HAP-1 (cell line): ENCODE results near the gene RNASEH2A.

Experiments
- DNase-seq, 2 experiments: peaks; one replicate each; pipeline ENCODE4 v3.0.0-alpha.2; 2016 to 2020; ENCODE audit warnings: low spot score in 2 of 2
- H3K27me3 ChIP-seq: fragments of 250-450 bp; sonication (Bioruptor Pico); 2 replicates; pipeline ENCODE4 v1.5.1; 2020; ENCODE audit warnings: low read depth, mild to moderate bottlenecking, moderate library complexity
- H3K36me3 ChIP-seq: fragments of 250-450 bp; sonication (Bioruptor Pico); replicated peaks from 2 replicates; pipeline ENCODE4 v1.5.1; 2020; ENCODE audit warnings: mild to moderate bottlenecking
- H3K4me1 ChIP-seq: fragments of 250-450 bp; sonication (Bioruptor Pico); 2 replicates; pipeline ENCODE4 v1.5.1; 2020; ENCODE audit warnings: mild to moderate bottlenecking
- H3K4me3 ChIP-seq: fragments of 250-450 bp; sonication (Bioruptor Pico); 2 replicates; pipeline ENCODE4 v1.5.1; 2020; ENCODE audit warnings: mild to moderate bottlenecking, moderate library complexity
- H3K9me3 ChIP-seq: fragments of 250-450 bp; sonication (Bioruptor Pico); 2 replicates; pipeline ENCODE4 v1.5.1; 2020; ENCODE audit warnings: mild to moderate bottlenecking, moderate library complexity
- in situ Hi-C: fragments of 300-500 bp; cut with MboI; formaldehyde crosslinking; loops from 3 replicates; pipeline ENCODE4 v1.14.3; 2020; ENCODE audit warnings: low sequenced_read_pairs, inconsistent platforms, mixed read lengths

Gene RNASEH2A

DNA sequence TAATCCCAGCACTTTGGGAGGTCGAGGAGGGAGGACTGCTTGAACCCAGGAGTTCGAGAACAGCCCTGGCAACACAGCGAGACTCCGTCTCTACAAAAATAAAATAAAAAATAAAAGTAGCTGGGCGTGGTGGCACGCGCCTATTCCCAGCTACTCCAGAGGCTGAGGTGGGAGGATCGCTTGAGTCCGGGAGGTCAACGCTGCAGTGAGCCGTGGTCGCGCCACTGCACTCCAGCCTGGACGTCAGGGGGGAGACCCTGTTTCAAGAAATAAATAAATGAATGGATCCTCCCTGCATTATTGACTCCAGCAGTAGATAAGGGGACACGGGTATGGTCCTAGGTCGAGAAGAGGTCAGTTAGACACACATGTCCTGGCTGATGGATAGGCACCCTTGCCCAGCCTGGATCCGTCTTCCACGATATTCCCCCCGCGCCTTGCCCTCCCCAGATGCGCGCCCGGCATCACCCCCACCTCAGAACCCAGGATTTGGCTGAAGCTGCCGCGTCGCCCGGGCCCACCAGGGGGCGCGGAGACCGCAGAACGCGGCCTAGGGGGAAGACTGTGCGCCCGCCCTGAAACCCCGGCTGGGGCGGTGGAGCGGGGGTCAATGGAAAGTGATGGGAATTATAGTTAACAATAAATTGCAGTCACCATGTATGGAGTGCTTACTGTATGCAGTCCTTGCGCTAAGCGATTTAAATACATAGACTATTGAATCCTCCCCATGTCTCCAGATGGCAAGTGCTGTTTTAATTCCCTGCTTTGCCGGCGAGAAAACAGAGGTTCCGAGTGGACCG lies 29.0 kb upstream of the RNASEH2A start:
- H3K36me3 ChIP-seq: 0 out of 2 replicates have a peak, but pooled peaks cover 3% of the 10 kb centered on the region
- peak overlapping the region; percentile 39 for H3K4me3 ChIP-seq
- H3K9me3 ChIP-seq: no peaks in the 10 kb centered on the region
- peaks cover 13% of the 10 kb centered on the region for H3K4me1 ChIP-seq
- peak; percentile 69 to 91 for DNase-seq
- no peaks in the 10 kb centered on the region for H3K27me3 ChIP-seq
- in situ Hi-C loops: no loop called here

DNA sequence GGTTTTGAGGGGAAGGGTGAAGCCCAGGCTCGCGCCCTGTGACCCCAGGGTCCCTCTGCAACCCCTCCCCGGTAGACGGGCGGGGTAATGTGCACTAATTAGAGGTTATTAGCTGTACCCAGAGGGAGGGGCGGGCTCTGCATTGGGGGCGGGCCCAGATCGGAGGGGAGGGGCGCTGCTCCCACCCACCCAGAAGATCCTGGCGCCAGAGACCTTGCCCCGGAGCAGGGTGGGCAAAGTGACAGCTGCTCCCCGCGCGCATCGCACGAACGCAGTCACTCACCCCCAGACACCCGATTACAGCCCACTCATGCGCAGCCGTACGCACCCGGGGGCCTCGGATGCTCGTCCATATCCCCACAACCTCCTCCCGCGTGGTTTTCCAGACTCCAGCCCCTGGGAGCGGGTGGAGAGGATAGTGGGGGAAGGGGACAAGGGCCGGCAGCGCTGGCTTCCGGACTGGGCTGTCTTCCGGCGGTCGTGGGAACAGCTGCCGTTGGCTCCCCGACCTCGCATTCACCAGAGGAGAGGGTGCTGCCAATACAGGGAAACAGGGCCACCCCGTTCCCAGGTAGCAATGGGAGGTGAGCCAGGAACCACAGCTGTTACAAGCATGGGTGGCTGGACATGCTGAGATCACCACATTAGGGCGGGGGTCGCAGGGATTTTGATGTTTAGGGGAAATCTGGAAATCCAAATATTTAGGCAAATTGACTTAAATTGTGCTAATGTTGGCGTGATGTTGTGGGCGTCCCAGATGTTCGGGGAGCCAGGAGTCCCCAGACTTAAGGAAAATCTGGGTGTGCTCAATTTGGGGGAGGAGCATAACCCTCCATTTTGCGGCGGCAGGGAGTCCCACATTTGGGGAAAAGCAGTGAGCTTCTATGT lies 28.1 kb upstream of the RNASEH2A start:
- Histone ChIP-seq H3K27me3 (no peaks in the 10 kb centered on the region), H3K9me3 (no peaks in the 10 kb centered on the region), H3K4me1 (peaks cover 18% of the 10 kb centered on the region), H3K4me3 (peak overlapping the region; percentile 39), H3K36me3 (0 out of 2 replicates have a peak, but pooled peaks cover 3% of the 10 kb centered on the region)
- DNase-seq: peak in 1 of 2 experiments; percentile 79
- in situ Hi-C loops: no loop called here

DNA sequence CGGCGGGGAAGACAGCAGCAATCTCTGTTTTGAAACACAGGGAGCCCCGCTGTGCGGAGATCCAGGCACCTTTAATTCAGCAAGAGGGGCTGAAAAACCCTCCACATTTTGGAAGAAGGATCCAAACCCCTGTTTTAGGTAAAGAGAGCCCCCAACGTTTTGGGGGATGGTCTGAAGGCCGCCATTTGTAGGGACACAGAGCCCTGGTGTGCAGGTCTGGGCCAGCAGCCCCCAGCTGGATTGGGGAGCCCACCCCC lies 27.6 kb upstream of the RNASEH2A start:
- Histone ChIP-seq H3K36me3 (0 out of 2 replicates have a peak, but pooled peaks cover 3% of the 10 kb centered on the region), H3K4me1 (peaks cover 21% of the 10 kb centered on the region), H3K4me3 (peak overlapping the region; percentile 39; the same call in 1 of the 2 replicates), H3K9me3 (no peaks in the 10 kb centered on the region), H3K27me3 (no peaks in the 10 kb centered on the region)
- DNase-seq: no peak
- in situ Hi-C loops: no loop called here

DNA sequence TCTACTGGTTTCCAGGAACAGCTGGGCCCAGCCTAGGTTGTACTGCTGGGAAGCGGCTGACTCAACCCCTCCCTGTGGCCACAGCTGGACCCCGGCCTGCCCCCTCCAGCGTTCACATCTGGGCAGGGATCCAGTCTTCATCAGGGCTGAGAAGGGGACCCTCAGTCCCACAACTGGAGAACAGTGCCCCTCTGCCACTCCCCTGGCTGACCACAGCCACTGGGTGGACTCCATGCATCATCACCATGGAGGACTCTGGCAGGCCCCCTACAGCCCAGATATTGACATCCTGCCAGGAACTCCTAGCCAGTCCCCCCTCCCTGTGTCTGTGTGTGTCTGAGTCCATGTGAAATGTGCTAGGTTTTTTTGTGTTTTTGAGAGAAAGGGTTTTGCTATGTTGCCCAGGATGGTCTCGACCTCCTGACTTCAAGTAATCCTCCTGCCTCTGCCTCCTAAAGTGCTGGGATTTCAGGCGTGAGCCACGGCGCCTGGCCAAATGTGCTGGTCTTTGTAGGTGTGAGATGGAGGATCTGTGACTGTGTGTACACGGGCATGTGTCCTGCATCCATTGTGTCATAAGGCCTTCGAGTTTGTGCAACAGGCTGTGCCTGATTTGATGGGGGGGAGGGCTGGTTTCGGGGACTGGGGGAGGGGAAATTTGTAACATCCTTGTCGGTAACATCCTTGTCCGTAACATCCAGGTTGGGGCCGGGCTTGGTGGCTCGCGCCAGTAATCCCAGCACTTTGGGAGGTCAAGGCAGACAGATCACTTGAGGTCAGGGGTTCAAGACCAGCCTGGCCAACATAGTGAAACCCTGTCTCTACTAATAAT lies 27.0 kb upstream of the RNASEH2A start:
- DNase-seq: peak in 1 of 2 experiments; percentile 32
- no peak overlapping the region for H3K4me3 ChIP-seq
- no peaks in the 10 kb centered on the region for H3K9me3 ChIP-seq
- in situ Hi-C loops: no loop called here
- H3K27me3 ChIP-seq: no peaks in the 10 kb centered on the region
- 0 out of 2 replicates have a peak, but pooled peaks cover under 1% of the 10 kb centered on the region for H3K36me3 ChIP-seq
- H3K4me1 ChIP-seq: peaks cover 21% of the 10 kb centered on the region

DNA sequence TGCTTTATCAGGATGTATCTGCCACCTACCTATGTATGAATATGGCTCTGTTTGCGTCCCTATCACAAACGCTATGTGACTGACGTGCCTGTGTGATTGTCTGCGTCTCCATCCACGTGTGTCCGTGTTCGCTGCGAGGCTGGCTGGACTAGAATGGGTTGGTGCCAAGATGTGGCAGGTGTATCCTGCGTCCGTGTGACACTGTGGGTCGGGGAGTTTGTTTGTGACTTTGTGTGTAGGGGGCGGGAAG lies 24.3 kb upstream of the RNASEH2A start:
- peaks cover 21% of the 10 kb centered on the region for H3K4me1 ChIP-seq
- peak overlapping the region; percentile 38 for H3K4me3 ChIP-seq
- DNase-seq: no peak
- in situ Hi-C loops: no loop called here
- H3K27me3 ChIP-seq: no peaks in the 10 kb centered on the region
- no peaks in the 10 kb centered on the region for H3K9me3 ChIP-seq
- no peaks in the 10 kb centered on the region for H3K36me3 ChIP-seq

DNA sequence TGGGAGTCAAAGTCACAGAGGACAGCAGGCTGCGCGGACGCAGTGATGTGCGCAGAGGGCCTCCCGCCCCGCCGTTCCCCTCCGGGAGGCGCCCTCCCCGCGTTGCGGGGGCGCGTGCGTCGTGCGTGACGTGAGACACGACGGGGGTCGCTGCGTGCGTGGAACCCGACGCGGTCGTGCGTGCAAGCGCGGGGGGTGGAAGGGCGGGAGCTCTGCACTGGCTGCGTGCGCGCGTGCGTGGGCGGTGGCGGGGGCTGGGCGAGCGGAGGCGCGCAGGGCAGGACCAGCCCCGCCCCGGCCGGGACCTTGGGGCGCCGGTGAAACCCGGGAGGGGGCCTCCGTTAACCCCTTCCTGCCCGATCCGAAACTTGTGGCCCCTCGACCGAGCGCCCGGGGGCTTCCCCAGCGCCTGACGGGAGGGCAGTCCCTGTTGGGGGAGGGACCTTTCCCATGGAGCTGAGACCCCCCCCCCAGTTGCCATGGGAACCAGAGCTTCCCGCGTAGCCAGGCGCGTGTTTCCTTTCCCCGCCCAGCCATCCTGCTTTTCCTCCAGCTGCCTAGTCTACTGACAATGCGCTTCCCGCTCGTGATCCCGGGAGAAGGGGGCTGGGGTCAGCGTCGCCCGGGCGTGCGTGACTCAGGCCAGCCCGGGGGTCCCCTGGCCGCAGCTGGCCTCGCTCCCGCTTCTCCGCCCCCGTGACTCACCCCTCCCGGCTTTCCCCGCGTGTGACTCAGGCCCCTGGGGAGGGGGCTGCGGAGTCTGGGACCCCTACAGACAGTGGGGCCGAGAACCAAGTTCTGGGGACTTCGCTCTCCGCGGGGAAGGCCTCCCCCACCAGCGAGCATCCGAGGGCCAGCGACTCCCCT lies 23.7 kb upstream of the RNASEH2A start:
- no peaks in the 10 kb centered on the region for H3K36me3 ChIP-seq
- no peaks in the 10 kb centered on the region for H3K27me3 ChIP-seq
- peaks cover 17% of the 10 kb centered on the region for H3K4me1 ChIP-seq
- DNase-seq: peak; percentile 38 to 88
- H3K9me3 ChIP-seq: no peaks in the 10 kb centered on the region
- in situ Hi-C loops: no loop called here
- peak overlapping the region; percentile 38 for H3K4me3 ChIP-seq

DNA sequence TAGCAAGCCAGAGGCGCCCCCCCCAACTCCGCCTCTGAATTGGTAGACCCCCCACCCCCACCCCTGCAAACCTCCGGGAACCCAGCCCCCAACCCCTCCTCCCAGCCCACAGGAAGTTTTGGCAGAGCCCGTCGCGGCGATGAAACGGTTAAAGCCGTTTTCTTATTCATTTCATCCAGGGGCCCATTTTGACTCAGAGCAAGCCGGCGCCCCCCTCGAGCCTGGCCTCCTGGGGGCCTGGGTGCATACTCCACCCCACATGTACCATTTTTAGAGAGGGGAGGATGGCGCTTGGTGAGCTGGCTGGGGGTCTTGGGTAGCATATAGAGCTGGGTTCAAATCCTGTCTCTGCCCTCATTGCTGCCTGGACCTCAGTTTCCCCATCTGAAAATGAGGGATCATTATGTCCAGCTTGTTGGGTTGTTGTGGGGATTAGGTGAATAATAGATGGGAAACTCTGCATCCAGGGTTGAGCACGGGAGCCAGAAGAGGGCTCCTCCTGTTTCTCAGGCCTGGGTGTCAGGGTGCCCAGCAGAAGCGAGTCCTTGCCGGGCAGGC lies 23.0 kb upstream of the RNASEH2A start:
- peaks cover 14% of the 10 kb centered on the region for H3K4me1 ChIP-seq
- in situ Hi-C loops: no loop called here
- H3K4me3 ChIP-seq: peak overlapping the region; percentile 38; the same call in 1 of the 2 replicates
- no peaks in the 10 kb centered on the region for H3K27me3 ChIP-seq
- no peak for DNase-seq
- no peaks in the 10 kb centered on the region for H3K36me3 ChIP-seq
- H3K9me3 ChIP-seq: no peaks in the 10 kb centered on the region

DNA sequence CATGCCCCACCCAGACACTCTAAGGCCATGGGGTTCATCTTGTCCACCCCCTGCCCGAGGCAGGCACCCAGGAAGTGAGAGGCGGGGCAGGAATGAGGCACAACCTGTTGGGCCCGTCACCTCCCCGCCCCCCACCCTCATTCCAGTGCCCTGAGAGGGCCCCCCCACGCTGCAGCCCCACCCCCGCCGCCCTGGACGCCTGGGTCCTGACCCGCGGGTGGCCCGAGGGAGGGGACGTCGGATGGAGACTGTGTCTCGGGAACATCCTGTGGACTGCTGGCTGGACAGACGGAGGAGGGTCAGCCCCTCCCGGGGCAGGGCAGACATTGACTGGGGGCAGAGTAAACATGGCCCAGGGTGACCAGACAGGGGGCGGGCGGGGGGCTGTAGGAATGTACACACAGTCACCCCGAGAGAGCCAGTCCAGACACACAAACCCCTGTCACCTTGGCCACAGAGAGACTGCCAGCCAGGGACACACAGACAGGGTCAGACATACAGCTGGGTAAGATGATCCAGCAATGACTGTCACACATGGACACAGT lies 22.5 kb upstream of the RNASEH2A start:
- no peaks in the 10 kb centered on the region for H3K27me3 ChIP-seq
- H3K36me3 ChIP-seq: no peaks in the 10 kb centered on the region
- peaks cover 12% of the 10 kb centered on the region for H3K4me1 ChIP-seq
- in situ Hi-C loops: no loop called here
- H3K4me3 ChIP-seq: no peak overlapping the region
- no peaks in the 10 kb centered on the region for H3K9me3 ChIP-seq
- no peak for DNase-seq

DNA sequence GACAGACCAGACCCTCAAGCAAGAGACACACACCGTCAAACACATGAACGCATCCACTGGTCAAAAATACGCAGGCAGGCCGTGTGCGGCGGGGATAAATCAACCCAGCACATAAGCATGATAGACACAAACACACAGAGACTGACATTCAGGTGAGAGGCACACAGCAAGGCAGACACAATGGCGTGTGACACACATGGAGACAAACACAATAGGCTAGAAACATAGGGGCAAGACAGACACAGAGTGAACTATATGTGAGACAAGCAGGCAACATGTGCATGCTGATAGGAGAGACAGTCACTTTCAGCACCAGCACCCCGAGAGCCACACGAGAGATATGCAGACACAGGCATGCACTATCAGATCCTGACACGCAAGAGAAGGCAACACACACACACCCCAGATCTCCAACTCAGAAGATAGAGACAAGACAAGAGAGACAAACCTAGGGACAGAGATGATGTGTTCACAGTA lies 22.0 kb upstream of the RNASEH2A start:
- Histone ChIP-seq H3K9me3 (no peaks in the 10 kb centered on the region), H3K4me1 (peaks cover 15% of the 10 kb centered on the region), H3K4me3 (no peak overlapping the region), H3K36me3 (no peaks in the 10 kb centered on the region), H3K27me3 (no peaks in the 10 kb centered on the region)
- in situ Hi-C loops: no loop called here
- no peak for DNase-seq

DNA sequence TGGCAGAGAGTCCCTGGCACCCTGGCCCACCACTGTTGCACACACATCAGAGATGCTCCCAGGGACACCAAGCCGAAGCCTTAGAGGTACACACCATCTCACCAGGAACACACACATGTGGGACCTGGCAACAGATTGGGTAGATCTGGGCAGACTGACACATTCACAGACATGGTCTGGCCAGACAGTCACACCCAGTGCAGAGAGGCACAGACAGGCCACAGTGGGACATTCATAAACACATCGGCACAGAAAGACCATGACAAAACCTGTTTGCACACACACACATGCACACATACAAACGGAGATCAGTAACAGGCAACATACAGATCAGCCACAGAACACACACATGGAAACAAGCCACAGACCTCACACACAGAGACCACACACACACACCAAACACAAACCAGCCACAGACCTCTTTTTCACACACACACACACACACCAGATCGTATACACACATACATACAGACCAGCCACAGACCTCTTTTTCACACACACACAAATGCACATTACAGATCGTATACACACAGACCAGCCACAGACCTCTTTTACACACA lies 21.4 kb upstream of the RNASEH2A start:
- Histone ChIP-seq H3K9me3 (no peaks in the 10 kb centered on the region), H3K36me3 (no peaks in the 10 kb centered on the region), H3K4me3 (no peak overlapping the region), H3K27me3 (no peaks in the 10 kb centered on the region), H3K4me1 (peaks cover 15% of the 10 kb centered on the region)
- DNase-seq: no peak
- in situ Hi-C loops: no loop called here

DNA sequence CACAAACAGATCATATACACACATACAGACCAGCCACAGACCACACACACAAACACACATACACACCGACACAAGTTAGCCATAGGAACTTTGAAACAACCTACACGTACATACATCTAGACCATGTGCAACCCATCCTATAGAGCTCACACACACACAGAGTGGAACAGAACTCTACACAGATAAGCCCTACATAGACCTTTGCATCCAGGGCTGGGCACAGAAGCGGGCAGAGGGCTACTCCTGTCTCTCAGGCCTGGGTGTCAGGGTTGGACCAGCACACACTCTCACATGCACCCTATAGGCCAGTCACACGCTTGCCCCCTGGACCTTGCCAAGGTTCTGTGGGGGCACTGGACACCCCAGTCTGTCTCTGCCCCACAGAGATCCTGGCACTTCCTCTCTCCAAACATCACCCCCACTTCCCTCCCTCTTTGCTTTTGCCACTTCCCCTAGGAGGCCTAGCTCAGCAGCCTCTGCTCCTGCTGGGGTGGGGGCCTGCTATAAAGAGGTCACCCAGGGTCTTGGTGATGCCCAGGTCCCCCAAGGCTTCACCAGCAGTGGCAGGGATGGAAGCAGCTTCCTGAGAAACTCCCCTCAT lies 20.9 kb upstream of the RNASEH2A start:
- Histone ChIP-seq H3K4me3 (no peak overlapping the region), H3K9me3 (no peaks in the 10 kb centered on the region), H3K4me1 (peaks cover 19% of the 10 kb centered on the region), H3K27me3 (no peaks in the 10 kb centered on the region), H3K36me3 (no peaks in the 10 kb centered on the region)
- no peak for DNase-seq
- in situ Hi-C loops: no loop called here
